HUES64 (cell line): ENCODE data around the gene MAP9.

Experiments used
- H3K27ac ChIP-seq: 2 replicates; pipeline ENCODE4 v1.7.0; 2013; ENCODE audit warnings: low read depth, low read length, inconsistent platforms
- H3K27me3 ChIP-seq: 2 replicates; pipeline ENCODE4 v1.6.1; 2013; ENCODE audit warnings: mild to moderate bottlenecking, low read length; ENCODE audit not compliant: insufficient read depth
- H3K36me3 ChIP-seq: 2 replicates; pipeline ENCODE4 v1.6.1; 2013; ENCODE audit warnings: mild to moderate bottlenecking, low read length; ENCODE audit not compliant: insufficient read depth
- H3K4me1 ChIP-seq: 2 replicates; pipeline ENCODE4 v1.6.1; 2013; ENCODE audit warnings: mild to moderate bottlenecking, low read length, moderate library complexity; ENCODE audit not compliant: insufficient read depth
- H3K4me3 ChIP-seq: 2 replicates; pipeline ENCODE4 v1.5.1; 2013; ENCODE audit warnings: mild to moderate bottlenecking, low read length, moderate library complexity
- H3K9ac ChIP-seq: 2 replicates; pipeline ENCODE4 v1.6.1; 2013; ENCODE audit warnings: mild to moderate bottlenecking, low read depth, low read length
- H3K9me3 ChIP-seq: 2 replicates; pipeline ENCODE4 v1.6.1; 2013; ENCODE audit warnings: low read depth, low read length; ENCODE audit not compliant: insufficient read depth
- WGBS: fragments of 150-250, 120-280 bp; methylation state at CpG from one replicate; pipeline ENCODE4 v1.1.7; 2013; ENCODE audit warnings: missing lambda C conversion rate; 5-methylcytosine and 5-hydroxymethylcytosine counted together

Gene MAP9

GRCh38 chr4:155402941-155403340 lies 26.2 kb upstream of the MAP9 start:
- Histone ChIP-seq H3K27me3 (0 out of 2 replicates have a peak, but pooled peaks cover 8% of the 10 kb centered on the region), H3K4me1 (no peaks in the 10 kb centered on the region), H3K9me3 (no peaks in the 10 kb centered on the region), H3K36me3 (no peaks in the 10 kb centered on the region), H3K9ac (no peak overlapping the region), H3K4me3 (no peak overlapping the region), H3K27ac (no peak overlapping the region)
- 70% methylated on average over 2 of the region's 2 CpGs for WGBS

DNA sequence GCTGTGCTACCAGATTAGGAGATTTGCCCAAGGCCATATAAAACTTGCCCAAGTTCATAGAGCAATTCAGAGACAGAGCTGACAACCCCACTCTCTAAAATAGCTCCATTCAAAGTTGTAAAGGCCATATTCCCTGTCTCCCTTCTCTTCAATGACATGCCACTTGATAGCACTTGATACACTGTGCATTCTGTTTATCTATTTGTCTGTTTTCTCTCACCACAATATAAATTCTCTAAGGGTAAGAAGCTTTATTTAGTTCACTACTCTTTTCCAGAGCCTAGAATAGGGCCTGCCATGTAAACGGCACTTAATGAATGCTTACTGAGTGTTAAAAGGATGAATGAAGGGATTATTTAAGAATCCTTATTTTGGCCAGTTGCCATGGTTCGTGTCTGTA lies 24.1 kb upstream of the MAP9 start:
- WGBS = 93% methylated on average over 2 of the region's 2 CpGs
- no peaks in the 10 kb centered on the region for H3K4me1 ChIP-seq
- H3K27me3 ChIP-seq = 0 out of 2 replicates have a peak, but pooled peaks cover 3% of the 10 kb centered on the region
- H3K9me3 ChIP-seq = no peaks in the 10 kb centered on the region
- H3K4me3 ChIP-seq = no peak overlapping the region
- H3K9ac ChIP-seq = no peak overlapping the region
- H3K36me3 ChIP-seq = no peaks in the 10 kb centered on the region
- H3K27ac ChIP-seq = no peak overlapping the region

DNA sequence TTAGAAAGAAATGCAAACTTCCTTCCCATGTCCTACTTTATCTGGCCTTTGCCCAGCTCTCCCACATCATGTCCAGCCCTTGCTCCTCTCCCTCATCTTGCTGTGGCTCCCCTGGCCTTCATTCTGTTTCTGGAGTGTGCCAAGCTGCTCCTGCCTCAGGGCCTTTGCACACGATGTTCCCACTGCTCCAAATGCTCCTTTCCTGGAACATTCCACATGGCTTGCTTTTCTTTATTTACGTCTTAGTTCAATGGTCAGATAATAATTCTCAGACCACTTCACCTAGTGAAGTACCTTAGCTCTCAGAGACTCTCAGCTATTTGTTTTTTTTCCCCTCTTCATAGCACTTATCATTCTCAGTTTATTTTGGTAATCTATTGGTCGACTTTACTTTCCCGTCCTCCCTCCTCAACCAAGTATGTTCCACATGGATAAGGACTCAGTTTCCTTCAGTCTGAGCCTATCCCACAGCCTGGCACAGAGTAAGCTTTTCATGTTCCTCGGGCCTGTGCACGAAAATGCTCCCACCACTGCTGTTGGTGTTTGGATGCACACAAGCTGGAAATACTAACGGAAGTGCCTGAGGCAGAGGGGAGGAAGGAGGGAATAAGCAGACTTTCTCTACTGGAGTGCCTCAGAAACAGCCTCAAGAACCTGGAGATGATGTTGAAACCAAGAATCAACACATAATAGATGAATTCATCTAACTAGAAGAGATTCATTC lies 23.4 kb upstream of the MAP9 start:
- Histone ChIP-seq H3K36me3 (no peaks in the 10 kb centered on the region), H3K9me3 (no peaks in the 10 kb centered on the region), H3K4me1 (no peaks in the 10 kb centered on the region), H3K27me3 (no peaks in the 10 kb centered on the region), H3K9ac (no peak overlapping the region), H3K4me3 (no peak overlapping the region), H3K27ac (no peak overlapping the region)
- WGBS = 85% methylated on average over 7 of the region's 7 CpGs

GRCh38 chr4:155392481-155393184 lies 15.9 kb upstream of the MAP9 start:
- no peak overlapping the region for H3K4me3 ChIP-seq
- no peak overlapping the region for H3K27ac ChIP-seq
- 77% methylated on average over 8 of the region's 8 CpGs for WGBS

GRCh38 chr4:155391932-155392331 lies 15.2 kb upstream of the MAP9 start:
- Histone ChIP-seq H3K27me3 (no peaks in the 10 kb centered on the region), H3K27ac (no peak overlapping the region), H3K4me1 (no peaks in the 10 kb centered on the region), H3K9me3 (no peaks in the 10 kb centered on the region), H3K9ac (no peak overlapping the region), H3K4me3 (no peak overlapping the region), H3K36me3 (no peaks in the 10 kb centered on the region)

More at GRCh38 chr4:155392481-155393184, 15.9 kb upstream of the MAP9 start:
- H3K9me3 ChIP-seq = no peaks in the 10 kb centered on the region
- no peaks in the 10 kb centered on the region for H3K4me1 ChIP-seq
- no peaks in the 10 kb centered on the region for H3K27me3 ChIP-seq
- no peak overlapping the region for H3K9ac ChIP-seq
- no peaks in the 10 kb centered on the region for H3K36me3 ChIP-seq

DNA sequence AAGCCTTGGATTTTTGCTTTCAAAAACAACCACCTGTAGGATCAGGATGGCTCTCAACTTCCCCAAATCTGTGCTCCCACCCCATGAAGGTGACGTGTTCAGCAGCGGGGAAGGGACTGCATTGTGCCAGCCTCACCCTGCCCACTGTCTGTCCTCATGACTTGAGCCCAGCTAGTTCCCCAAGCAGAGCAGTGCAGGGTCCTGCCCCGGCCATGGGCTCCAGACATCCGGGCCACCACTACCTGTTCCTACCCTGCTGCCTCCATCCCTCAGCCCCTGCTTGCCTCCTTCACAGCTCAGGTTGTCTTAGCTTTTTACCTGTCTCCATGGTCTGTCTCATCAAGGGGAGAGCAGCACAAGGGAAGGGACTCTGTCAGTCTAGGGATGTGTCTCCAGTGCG lies 11.4 kb upstream of the MAP9 start:
- whole genome bisulfite sequencing = 95% methylated on average over 5 of the region's 5 CpGs
- no peak overlapping the region for H3K4me3 ChIP-seq
- no peaks in the 10 kb centered on the region for H3K36me3 ChIP-seq
- H3K4me1 ChIP-seq = no peaks in the 10 kb centered on the region
- no peaks in the 10 kb centered on the region for H3K9me3 ChIP-seq
- H3K27me3 ChIP-seq = no peaks in the 10 kb centered on the region
- H3K9ac ChIP-seq = no peak overlapping the region
- H3K27ac ChIP-seq = no peak overlapping the region

- 92% methylated on average over 4 of the region's 4 CpGs for WGBS
- peaks cover 12% of the 10 kb centered on the region for H3K27me3 ChIP-seq
- H3K27ac ChIP-seq = no peak overlapping the region
Measured at GRCh38 chr4:155383541-155383940, 6.8 kb upstream of the MAP9 start.

DNA sequence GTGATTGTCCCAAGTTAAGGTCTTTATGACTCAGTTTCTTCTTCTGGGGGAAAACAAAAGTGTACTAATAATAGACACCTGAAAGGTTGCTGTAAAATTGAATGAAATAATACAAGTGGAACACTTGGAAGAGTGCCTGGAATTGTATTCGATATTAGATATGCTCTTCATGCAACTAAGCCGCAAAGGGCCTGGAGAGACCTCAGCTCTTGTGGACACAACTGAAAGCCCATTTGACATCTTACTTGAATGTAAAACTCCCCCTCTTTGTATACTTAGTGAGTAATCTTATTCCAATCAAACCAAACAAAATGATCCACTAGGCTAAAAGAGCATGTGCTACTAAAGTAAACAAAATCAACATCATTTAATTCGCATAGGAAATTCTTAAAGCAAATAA lies 511 bp upstream of the MAP9 start:
- H3K4me3 ChIP-seq = peak overlapping the region; percentile 91
- H3K4me1 ChIP-seq = peaks cover 4% of the 10 kb centered on the region; the same call in 1 of the 2 replicates
- H3K27me3 ChIP-seq = peaks cover 12% of the 10 kb centered on the region
- no peak overlapping the region for H3K27ac ChIP-seq
- H3K36me3 ChIP-seq = 0 out of 2 replicates have a peak, but pooled peaks cover 4% of the 10 kb centered on the region
- no peaks in the 10 kb centered on the region for H3K9me3 ChIP-seq
- H3K9ac ChIP-seq = no peak overlapping the region
- 100% methylated on average over 2 of the region's 3 CpGs for WGBS

More at GRCh38 chr4:155383541-155383940, 6.8 kb upstream of the MAP9 start:
- no peaks in the 10 kb centered on the region for H3K4me1 ChIP-seq
- no peak overlapping the region for H3K4me3 ChIP-seq
- no peak overlapping the region for H3K9ac ChIP-seq
- no peaks in the 10 kb centered on the region for H3K36me3 ChIP-seq
- no peaks in the 10 kb centered on the region for H3K9me3 ChIP-seq

GRCh38 chr4:155371432-155372043 lies 5.2 kb downstream of the MAP9 start:
- Histone ChIP-seq H3K4me3 (no peak overlapping the region), H3K4me1 (peaks cover 4% of the 10 kb centered on the region; the same call in 1 of the 2 replicates), H3K9ac (no peak overlapping the region), H3K27me3 (no peaks in the 10 kb centered on the region), H3K27ac (no peak overlapping the region), H3K36me3 (peaks cover 6% of the 10 kb centered on the region; the same call in 1 of the 2 replicates), H3K9me3 (no peaks in the 10 kb centered on the region)
- WGBS = 74% methylated on average over 2 of the region's 4 CpGs

DNA sequence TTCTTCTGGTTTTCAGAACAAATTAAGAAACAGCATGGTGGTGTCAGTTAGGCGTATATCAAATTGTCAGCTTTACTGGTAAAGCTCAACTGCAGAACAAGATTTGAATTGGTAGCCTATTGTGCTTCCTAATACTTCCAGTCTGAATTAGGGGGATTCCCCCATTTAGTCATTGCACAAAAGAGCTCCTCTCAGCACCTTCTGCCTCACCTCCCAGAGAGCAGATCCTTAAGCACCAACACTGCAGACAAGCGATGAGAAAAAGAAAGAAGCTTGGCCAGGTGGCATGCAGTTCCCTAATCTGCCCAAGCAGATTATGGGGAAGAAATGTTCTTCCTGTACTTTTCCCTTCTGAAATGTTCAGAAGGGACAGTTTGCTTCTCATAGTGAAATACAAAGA lies 9.2 kb downstream of the MAP9 start:
- WGBS = 94% methylated on average over 2 of the region's 2 CpGs
- H3K9me3 ChIP-seq = no peaks in the 10 kb centered on the region
- H3K36me3 ChIP-seq = peaks cover 2% of the 10 kb centered on the region; the same call in 1 of the 2 replicates
- no peak overlapping the region for H3K4me3 ChIP-seq
- H3K27ac ChIP-seq = no peak overlapping the region
- no peaks in the 10 kb centered on the region for H3K27me3 ChIP-seq
- H3K9ac ChIP-seq = no peak overlapping the region
- H3K4me1 ChIP-seq = no peaks in the 10 kb centered on the region

DNA sequence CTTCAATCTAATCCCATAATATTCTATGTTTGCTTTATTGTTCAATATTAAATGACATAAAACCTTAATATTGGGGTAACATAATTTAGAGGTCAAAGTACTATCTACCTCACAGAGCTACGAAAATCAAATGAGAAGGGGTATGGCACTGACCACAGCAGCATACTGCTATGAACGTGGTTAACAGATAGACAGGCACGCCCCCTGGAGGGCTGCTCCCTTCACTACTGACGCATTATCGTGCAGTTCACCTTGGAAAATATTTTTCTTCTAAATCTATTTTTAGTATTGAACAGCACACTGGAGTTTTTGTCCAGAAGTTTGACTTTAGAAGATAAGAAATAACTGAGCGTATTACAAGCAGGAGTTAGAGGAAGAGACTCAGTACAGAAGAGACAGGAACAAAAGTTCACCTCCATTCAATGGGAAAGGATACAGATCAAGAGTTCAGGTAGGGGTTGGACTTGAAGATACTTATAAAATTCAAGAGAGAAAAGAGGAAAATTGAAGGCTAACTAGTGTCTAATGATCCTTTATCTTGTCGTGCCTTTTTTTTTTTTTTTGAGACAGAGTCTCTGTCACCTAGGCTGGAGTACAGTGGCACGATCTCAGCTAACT lies 22.7 kb downstream of the MAP9 start:
- H3K36me3 ChIP-seq = peaks cover 27% of the 10 kb centered on the region
- H3K4me1 ChIP-seq = no peaks in the 10 kb centered on the region
- no peak overlapping the region for H3K27ac ChIP-seq
- H3K9ac ChIP-seq = no peak overlapping the region
- H3K4me3 ChIP-seq = no peak overlapping the region
- 59% methylated on average over 7 of the region's 8 CpGs for WGBS
- H3K27me3 ChIP-seq = no peaks in the 10 kb centered on the region
- H3K9me3 ChIP-seq = no peaks in the 10 kb centered on the region
